IPS-15b (cell line): Measurements from ENCODE around the gene RLN2.
A peak's percentile ranks its signal among the peaks of the same experiment; 100 is the strongest.
"Not testable (repeated sequence)": the region's sequence is repeated elsewhere in the genome, so short reads cannot be mapped to it uniquely, and the experiment has no call there.

Source experiments
- H3K27me3 ChIP-seq: one replicate; pipeline ENCODE4 v1.6.1; 2013; ENCODE audit warnings: low read length; ENCODE audit not compliant: control insufficient read depth, insufficient read depth
- H3K36me3 ChIP-seq: one replicate; pipeline ENCODE4 v1.6.1; 2013; ENCODE audit warnings: low read length; ENCODE audit not compliant: control insufficient read depth, insufficient read depth
- H3K4me1 ChIP-seq: one replicate; pipeline ENCODE4 v1.6.1; 2013; ENCODE audit warnings: mild to moderate bottlenecking, low read length; ENCODE audit not compliant: control insufficient read depth, insufficient read depth
- H3K4me3 ChIP-seq: one replicate; pipeline ENCODE4 v1.5.1; 2013; ENCODE audit warnings: low read depth, low read length
- H3K9ac ChIP-seq: one replicate; pipeline ENCODE4 v1.6.1; 2013; ENCODE audit warnings: low read depth, mild to moderate bottlenecking, low read length
- H3K9me3 ChIP-seq: one replicate; pipeline ENCODE4 v1.6.1; 2013; ENCODE audit warnings: mild to moderate bottlenecking, low read length; ENCODE audit not compliant: control insufficient read depth, insufficient read depth

Gene RLN2

GRCh38 chr9:5303840-5304795, at the start of gene RLN2:
Gene RLN2 (minus strand): TSS chr9:5304716. CDS start chr9:5304580, 136 bp downstream.
- not testable (repeated sequence) for H3K9me3 ChIP-seq, H3K4me1 ChIP-seq, H3K9ac ChIP-seq, H3K4me3 ChIP-seq, H3K27me3 ChIP-seq, H3K36me3 ChIP-seq

DNA sequence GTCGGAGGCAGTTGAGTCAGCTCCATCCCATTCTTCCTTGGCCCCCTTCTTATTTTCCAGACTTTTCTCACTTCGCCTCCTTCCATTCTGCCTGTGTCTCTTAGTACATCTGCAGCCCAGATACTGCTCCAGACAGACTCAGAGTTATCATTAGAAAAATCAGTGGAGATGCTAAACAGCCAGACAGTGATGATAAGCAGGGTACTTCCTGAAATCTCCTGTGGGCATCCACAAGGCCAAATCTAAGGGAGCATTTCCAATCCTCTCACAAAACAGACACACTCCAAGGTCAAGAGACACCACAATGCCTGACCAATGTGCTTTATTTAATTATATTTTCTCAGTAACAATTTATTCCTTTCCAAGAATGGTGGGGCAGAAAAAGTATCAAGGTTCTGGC, 49.7 kb upstream of the RLN2 start:
- H3K4me1 ChIP-seq: no peaks in the 10 kb centered on the region
- no peaks in the 10 kb centered on the region for H3K9me3 ChIP-seq
- H3K4me3 ChIP-seq: no peak overlapping the region
- H3K27me3 ChIP-seq: no peaks in the 10 kb centered on the region
- H3K36me3 ChIP-seq: no peaks in the 10 kb centered on the region
- H3K9ac ChIP-seq: no peak overlapping the region

GRCh38 chr9:5352637-5353248, 48.2 kb upstream of the RLN2 start:
- no peaks in the 10 kb centered on the region for H3K36me3 ChIP-seq
- H3K9me3 ChIP-seq: no peaks in the 10 kb centered on the region
- no peaks in the 10 kb centered on the region for H3K4me1 ChIP-seq
- H3K9ac ChIP-seq: no peak overlapping the region
- no peaks in the 10 kb centered on the region for H3K27me3 ChIP-seq
- H3K4me3 ChIP-seq: no peak overlapping the region

GRCh38 chr9:5338992-5339981, 34.8 kb upstream of the RLN2 start, which contains the start of gene RLN1:
Gene RLN1 (minus strand): TSS chr9:5339876. CDS start chr9:5339746, 130 bp downstream.
- H3K27me3 ChIP-seq, H3K9ac ChIP-seq, H3K9me3 ChIP-seq, H3K4me1 ChIP-seq, H3K36me3 ChIP-seq: not testable (repeated sequence)
- peak within 1 kb of the TSS; percentile 20 for H3K4me3 ChIP-seq

GRCh38 chr9:5336688-5337087, 32.2 kb upstream of the RLN2 start:
- no peak overlapping the region for H3K9ac ChIP-seq
- no peak overlapping the region for H3K4me3 ChIP-seq
- no peaks in the 10 kb centered on the region for H3K36me3 ChIP-seq
- H3K27me3 ChIP-seq: no peaks in the 10 kb centered on the region
- no peaks in the 10 kb centered on the region for H3K9me3 ChIP-seq
- H3K4me1 ChIP-seq: no peaks in the 10 kb centered on the region

DNA sequence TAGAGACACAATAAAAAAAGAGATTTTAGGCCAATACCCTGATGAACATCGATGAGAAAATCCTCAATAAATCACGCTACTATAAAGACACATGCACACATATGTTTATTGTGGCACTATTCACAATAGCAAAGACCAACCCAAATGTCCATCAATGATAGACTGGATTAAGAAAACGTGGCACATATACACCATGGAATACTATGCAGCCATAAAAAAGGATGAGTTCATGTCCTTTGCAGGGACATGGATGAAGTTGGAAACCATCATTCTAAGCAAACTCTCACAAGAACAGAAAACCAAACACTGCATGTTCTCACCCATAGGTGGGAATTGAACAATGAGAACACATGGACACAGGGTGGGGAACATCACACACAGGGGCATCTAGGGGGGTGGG, 26.8 kb upstream of the RLN2 start:
- H3K9me3 ChIP-seq, H3K4me1 ChIP-seq, H3K4me3 ChIP-seq, H3K36me3 ChIP-seq, H3K27me3 ChIP-seq, H3K9ac ChIP-seq: not testable (repeated sequence)

DNA sequence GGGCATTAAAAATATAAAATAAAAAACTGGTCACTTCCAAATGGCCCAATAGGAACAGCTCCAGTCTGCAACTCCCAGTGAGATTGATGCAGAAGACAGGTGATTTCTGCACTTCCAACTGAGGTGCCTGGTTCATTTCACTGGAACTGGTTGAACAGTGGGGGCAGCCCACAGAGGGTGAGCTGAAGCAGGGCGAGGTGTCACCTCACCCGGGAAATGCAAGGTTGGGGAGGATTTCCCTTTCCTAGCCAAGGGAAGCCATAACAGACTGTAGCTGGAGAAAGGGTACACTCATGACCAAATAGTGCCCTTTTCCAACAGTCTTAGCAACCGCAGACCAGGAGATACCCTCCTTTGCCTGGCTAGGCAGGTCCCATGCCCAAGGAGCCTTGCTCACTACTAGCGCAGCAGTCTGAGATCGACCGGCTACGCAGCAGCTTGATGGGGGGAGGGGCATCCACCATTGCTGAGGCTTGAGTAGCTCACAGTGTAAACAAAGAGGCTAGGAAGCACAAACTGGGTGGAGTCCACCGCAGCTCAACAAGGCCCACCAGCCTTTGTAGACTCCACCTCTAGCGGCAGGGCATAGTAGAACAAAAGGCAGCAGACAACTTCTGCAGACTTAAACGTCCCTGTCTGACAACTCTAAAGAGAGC, 22.5 kb upstream of the RLN2 start:
- Histone ChIP-seq H3K27me3 (no peaks in the 10 kb centered on the region), H3K4me1 (peaks cover 7% of the 10 kb centered on the region), H3K4me3 (peak overlapping the region; percentile 50), H3K9me3 (no peaks in the 10 kb centered on the region), H3K9ac (peak overlapping the region; percentile 70), H3K36me3 (no peaks in the 10 kb centered on the region)

DNA sequence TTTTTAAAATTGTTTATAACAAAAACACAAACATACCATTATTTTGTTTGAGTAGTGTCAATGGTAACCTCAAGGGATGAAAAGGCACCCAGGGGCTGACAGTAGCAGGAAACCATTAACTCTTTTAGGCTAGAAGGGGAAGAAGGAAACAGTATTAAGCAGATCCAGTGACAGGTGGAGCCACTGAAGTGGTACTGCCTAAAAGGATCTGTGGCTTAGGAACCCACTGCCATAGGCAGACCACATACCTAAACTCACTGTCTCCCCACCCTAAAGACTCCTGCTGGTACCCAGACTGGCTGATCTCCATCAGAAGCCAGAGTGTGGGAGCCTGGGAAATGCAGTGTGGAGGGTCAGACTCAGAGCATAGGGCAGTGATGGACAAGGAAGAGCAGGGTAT, 21.7 kb upstream of the RLN2 start:
- no peak overlapping the region for H3K4me3 ChIP-seq
- H3K36me3 ChIP-seq: no peaks in the 10 kb centered on the region
- no peaks in the 10 kb centered on the region for H3K27me3 ChIP-seq
- H3K9ac ChIP-seq: no peak overlapping the region
- no peaks in the 10 kb centered on the region for H3K9me3 ChIP-seq
- peaks cover 7% of the 10 kb centered on the region for H3K4me1 ChIP-seq

DNA sequence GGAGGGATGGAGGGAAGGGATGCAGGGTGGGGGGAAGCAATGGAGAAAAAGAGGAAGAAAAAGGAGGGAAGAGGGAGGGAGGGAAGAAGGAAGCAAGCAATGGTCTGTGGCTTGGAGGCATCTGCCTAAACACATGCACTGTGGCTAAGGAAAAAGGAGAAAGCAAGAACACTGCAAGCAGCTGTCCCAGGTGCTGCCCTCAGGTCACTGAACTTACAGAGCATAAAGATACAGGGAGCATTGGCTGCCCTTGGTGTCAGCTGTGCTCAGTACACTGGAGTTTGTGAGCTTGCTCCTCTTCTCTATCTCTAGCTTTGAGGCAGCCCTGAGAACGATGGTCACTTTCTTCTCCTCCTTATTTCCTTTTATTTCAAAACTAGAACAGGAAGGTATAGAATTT, 17.1 kb upstream of the RLN2 start:
- not testable (repeated sequence) for H3K4me3 ChIP-seq, H3K36me3 ChIP-seq, H3K9ac ChIP-seq

DNA sequence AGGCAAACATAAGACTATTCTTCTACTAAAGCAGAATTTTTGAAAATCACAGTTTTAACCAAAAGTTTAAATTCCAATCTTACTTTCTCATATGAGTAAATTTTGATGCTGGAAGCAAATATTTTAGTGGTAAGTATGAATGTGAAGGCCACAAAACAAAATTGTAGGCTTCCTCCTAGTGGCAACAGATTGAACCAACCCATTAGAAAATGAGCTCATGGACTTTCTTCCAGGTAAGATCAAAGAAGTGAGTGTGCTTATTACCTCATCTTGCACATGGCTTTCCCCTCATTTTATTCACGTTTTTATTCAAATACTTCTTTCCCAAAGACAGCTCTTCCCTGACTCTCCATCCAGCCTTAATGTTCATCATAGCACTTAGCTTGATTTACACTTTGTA, 16.5 kb upstream of the RLN2 start:
- Histone ChIP-seq H3K4me3 (no peak overlapping the region), H3K4me1 (no peaks in the 10 kb centered on the region), H3K27me3 (no peaks in the 10 kb centered on the region)

More for the DNA sequence above, 17.1 kb upstream of the RLN2 start:
- not testable (repeated sequence) for H3K4me1 ChIP-seq, H3K9me3 ChIP-seq, H3K27me3 ChIP-seq

DNA sequence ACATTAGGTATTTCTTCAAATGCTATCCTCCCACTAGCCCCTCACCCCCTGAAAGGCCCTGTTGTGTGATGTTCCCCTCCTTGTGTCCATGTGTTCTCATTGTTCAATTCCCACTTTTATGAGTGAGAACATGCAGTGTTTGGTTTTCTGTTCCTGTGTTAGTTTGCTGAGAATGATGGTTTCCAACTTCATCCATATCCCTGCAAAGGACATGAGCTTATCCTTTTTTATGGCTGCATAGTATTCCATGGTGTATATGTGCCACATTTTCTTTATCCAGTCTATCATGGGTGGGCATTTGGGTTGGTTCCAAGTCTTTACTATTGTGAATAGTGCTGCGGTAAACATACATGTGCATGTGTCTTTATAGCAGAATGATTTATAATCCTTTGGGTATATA, 11.9 kb upstream of the RLN2 start:
- not testable (repeated sequence) for H3K9ac ChIP-seq, H3K4me3 ChIP-seq, H3K27me3 ChIP-seq, H3K4me1 ChIP-seq, H3K9me3 ChIP-seq, H3K36me3 ChIP-seq

More for the DNA sequence above, 16.5 kb upstream of the RLN2 start:
- Histone ChIP-seq H3K9ac (no peak overlapping the region), H3K9me3 (no peaks in the 10 kb centered on the region), H3K36me3 (no peaks in the 10 kb centered on the region)
